Keratinocyte (primary cell): ENCODE data around the gene DMXL1. TPM values are rescaled to one million over a fixed set of nuclear protein-coding genes. Genes with fewer than 3 reads are reported as not detected.

Experiments
- DNase-seq: peaks from one replicate; pipeline ENCODE4 v3.0.0-alpha.2; 2011; ENCODE audit warnings: low read depth, missing footprints, low spot score
- FAIRE-seq: peaks from 2 replicates; lab custom pipeline; 2011; peaks lifted over from hg19 to GRCh38; lab: Jason Lieb, UNC
- H2AFZ ChIP-seq: 2 replicates; pipeline ENCODE4 v1.6.0; 2012; ENCODE audit warnings: low read length, control low read depth, inconsistent platforms; ENCODE audit not compliant: control insufficient read depth
- H3K27ac ChIP-seq: 2 replicates; pipeline ENCODE4 v1.5.1; 2011; ENCODE audit warnings: low read length; ENCODE audit not compliant: control insufficient read depth, insufficient read depth
- H3K27me3 ChIP-seq: 3 replicates; pipeline ENCODE4 v1.6.0; 2011; ENCODE audit warnings: low read length; ENCODE audit not compliant: control insufficient read depth, insufficient read depth; ENCODE audit errors: extremely low read depth
- H3K36me3 ChIP-seq, 2 experiments: 2 replicates in 1 of 2; 3 replicates in 1 of 2; pipeline ENCODE4 v1.5.1; 2011; ENCODE audit warnings: low read length in 2 of 2, mild to moderate bottlenecking in 1 of 2; ENCODE audit not compliant: control insufficient read depth in 2 of 2, insufficient read depth in 2 of 2; ENCODE audit errors: extremely low read depth in 1 of 2
- H3K4me1 ChIP-seq: 3 replicates; pipeline ENCODE4 v1.5.1; 2011; ENCODE audit warnings: low read length; ENCODE audit not compliant: control insufficient read depth, insufficient read depth; ENCODE audit errors: extremely low read depth
- H3K4me2 ChIP-seq: 3 replicates; pipeline ENCODE4 v1.6.0; 2011; ENCODE audit warnings: low read depth, low read length; ENCODE audit not compliant: control insufficient read depth, insufficient read depth; ENCODE audit errors: extremely low read depth
- H3K4me3 ChIP-seq, 3 experiments: fragments of 200-600 bp in 1 of 3; sonication (generic) in 1 of 3; 2 replicates in 2 of 3; 3 replicates in 1 of 3; pipeline ENCODE4 v1.5.1; 2011 to 2016; ENCODE audit warnings: low read length in 3 of 3, mild to moderate bottlenecking in 3 of 3, control low read depth in 2 of 3, inconsistent platforms in 1 of 3, low read depth in 1 of 3, mixed read lengths in 1 of 3, mixed run types in 1 of 3, moderate library complexity in 1 of 3; ENCODE audit not compliant: control insufficient read depth in 2 of 3, insufficient read depth in 2 of 3; ENCODE audit errors: extremely low read depth in 1 of 3
- H3K79me2 ChIP-seq: 2 replicates; pipeline ENCODE4 v1.6.0; 2012; ENCODE audit warnings: low read length; ENCODE audit not compliant: control insufficient read depth, insufficient read depth
- H3K9ac ChIP-seq: 3 replicates; pipeline ENCODE4 v1.6.0; 2011; ENCODE audit warnings: low read length; ENCODE audit not compliant: control insufficient read depth, insufficient read depth; ENCODE audit errors: extremely low read depth
- H3K9me1 ChIP-seq: 3 replicates; pipeline ENCODE4 v1.6.0; 2011; ENCODE audit warnings: low read length; ENCODE audit not compliant: control insufficient read depth, insufficient read depth; ENCODE audit errors: extremely low read depth
- H3K9me3 ChIP-seq: 2 replicates; pipeline ENCODE4 v1.5.1; 2012; ENCODE audit warnings: low read depth, low read length; ENCODE audit not compliant: control insufficient read depth
- H4K20me1 ChIP-seq: 3 replicates; pipeline ENCODE4 v1.6.0; 2011; ENCODE audit warnings: low read length; ENCODE audit not compliant: control insufficient read depth, insufficient read depth; ENCODE audit errors: extremely low read depth
- CTCF ChIP-seq, 3 experiments: IDR thresholded peaks in 1 of 3; conservative IDR thresholded peaks in 1 of 3; optimal IDR thresholded peaks in 1 of 3; 2 replicates in 2 of 3; 3 replicates in 1 of 3; pipeline versions ENCODE3 to v1.5.1; 2011; ENCODE audit warnings: low read length in 3 of 3, mild to moderate bottlenecking in 3 of 3, moderate library complexity in 2 of 3, control low read depth in 1 of 3, inconsistent platforms in 1 of 3; ENCODE audit not compliant: insufficient read depth in 2 of 3; ENCODE audit errors: extremely low read depth in 1 of 3
- EZH2 ChIP-seq: IDR thresholded peaks from one replicate; pipeline ENCODE4 v1.6.1; 2012; ENCODE audit warnings: inconsistent platforms, mild to moderate bottlenecking, low read length, moderate library complexity
- dilution Hi-C: fragments of 300-500 bp; cut with MboI; formaldehyde crosslinking; loops from one replicate; pipeline ENCODE4 v1.7.0; 2020; ENCODE audit warnings: low sequenced_read_pairs; ENCODE audit not compliant: extremely low pct_ligation_motif_present
- polyA plus RNA-seq, 5 experiments: library from polyadenylated mRNA; depleted of rRNA in 3 of 5; stranded (reverse) in 3 of 5; stranded (forward) in 1 of 5; unstranded in 1 of 5; fragments of >200 nt; gene quantifications; 1 replicate in 1 of 5; 2 replicates in 3 of 5; 3 replicates in 1 of 5; pipeline versions ENCODE4 v1.2.1 to v1.2.3, GENCODE V29; 2011 to 2012; ENCODE audit warnings: missing spikeins in 2 of 5, low read depth in 1 of 5, low replicate concordance in 1 of 5

DMXL1 gene
- polyA plus RNA-seq, 1 donor (not counting 4 experiments of a cell fraction or from before 2014, with no cell fraction given), result 13.1 TPM

DNA sequence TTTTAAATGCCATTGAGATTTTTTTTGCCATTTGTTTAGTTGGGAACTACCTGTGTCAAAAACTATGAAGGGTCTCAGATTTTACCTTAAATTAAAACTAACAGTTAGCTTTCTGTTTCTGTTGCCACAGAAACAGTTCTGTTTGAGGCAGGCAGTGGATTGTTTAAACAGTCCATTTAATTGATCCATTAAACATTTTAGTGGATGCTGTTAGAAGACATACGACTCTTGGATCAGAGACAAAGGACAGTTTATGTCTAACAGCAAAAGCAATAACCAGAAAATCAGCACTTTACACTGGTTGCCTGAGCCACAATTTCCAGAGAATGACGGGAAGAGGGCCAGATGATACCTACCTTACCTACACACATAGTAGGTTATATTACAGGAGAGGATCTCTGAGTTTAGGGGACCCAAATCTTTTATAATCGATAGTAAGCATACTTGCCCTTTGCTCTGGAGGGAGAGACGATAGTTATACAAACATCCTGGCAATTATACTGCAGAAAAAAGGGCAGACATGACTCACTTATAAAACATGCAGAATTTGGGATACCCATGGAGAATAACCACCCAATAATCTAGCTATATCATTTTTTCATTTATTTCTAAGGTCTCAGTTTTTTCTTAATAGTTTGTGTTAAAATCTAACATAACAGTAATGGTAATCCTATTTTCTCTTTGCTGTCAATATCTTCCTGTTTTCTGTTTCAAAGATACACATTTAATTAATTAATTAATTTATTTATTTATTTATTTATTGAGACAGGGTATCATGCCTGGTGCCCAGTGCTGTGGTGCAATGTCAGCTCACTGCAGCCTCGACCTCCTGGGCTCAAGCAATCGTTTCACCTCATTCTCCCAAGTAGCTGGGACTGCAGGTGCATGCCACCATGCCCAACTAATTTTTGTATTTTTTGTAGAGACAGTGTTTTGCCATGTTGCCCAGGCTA lies 148.2 kb downstream of the DMXL1 start:
- no peak overlapping the region for H3K4me2 ChIP-seq
- no peaks in the 10 kb centered on the region for H3K9me1 ChIP-seq
- H3K27ac ChIP-seq, result no peak overlapping the region
- no peaks in the 10 kb centered on the region for H3K27me3 ChIP-seq
- H3K4me1 ChIP-seq, result no peaks in the 10 kb centered on the region
- FAIRE-seq (no peak), DNase-seq (no peak)
- H3K36me3 ChIP-seq, result no peaks in the 10 kb centered on the region
- H3K79me2 ChIP-seq, result no peaks in the 10 kb centered on the region
- TF ChIP-seq CTCF (optimal IDR thresholded peaks at IDR 0.05 in 1 of 3, IDR thresholded peaks at IDR 0.05 in 1 of 3, conservative IDR thresholded peaks at IDR 0.05 in 1 of 3; ENCODE audit: extremely low read depth in 1 of 3, insufficient read depth in 2 of 3, low read length in 3 of 3) (no peak), EZH2 (no peak)
- H3K4me3 ChIP-seq, result no peak overlapping the region
- H2AFZ ChIP-seq, result no peak overlapping the region
- dilution Hi-C loops, result no loop called here
- no peaks in the 10 kb centered on the region for H4K20me1 ChIP-seq
- no peaks in the 10 kb centered on the region for H3K9me3 ChIP-seq
- H3K9ac ChIP-seq, result no peak overlapping the region

GRCh38 chr5:119220576-119221197 lies 149.8 kb downstream of the DMXL1 start:
- DNase-seq (no peak), FAIRE-seq (no peak)

More at GRCh38 chr5:119220576-119221197, 149.8 kb downstream of the DMXL1 start:
- Histone ChIP-seq H2AFZ (no peak overlapping the region), H3K27me3 (no peaks in the 10 kb centered on the region), H3K27ac (no peak overlapping the region), H3K9ac (no peak overlapping the region), H4K20me1 (no peaks in the 10 kb centered on the region), H3K9me3 (no peaks in the 10 kb centered on the region), H3K9me1 (no peaks in the 10 kb centered on the region), H3K4me3 (no peak overlapping the region), H3K79me2 (no peaks in the 10 kb centered on the region), H3K4me2 (no peak overlapping the region), H3K36me3 (no peaks in the 10 kb centered on the region), H3K4me1 (no peaks in the 10 kb centered on the region)
- dilution Hi-C loops, result no loop called here
- no peak for TF ChIP-seq EZH2
- TF ChIP-seq CTCF (optimal IDR thresholded peaks at IDR 0.05 in 1 of 3, IDR thresholded peaks at IDR 0.05 in 1 of 3, conservative IDR thresholded peaks at IDR 0.05 in 1 of 3; ENCODE audit: extremely low read depth in 1 of 3, insufficient read depth in 2 of 3, low read length in 3 of 3), result no peak
